WTC11 (cell line): Measurements from ENCODE around the gene ENC1. TPM values are rescaled to one million over a fixed set of nuclear protein-coding genes. Genes with fewer than 3 reads are reported as not detected.

Experiments
- ATAC-seq: fragments of 200-7000 bp; cut with Tn5 transposase; 2 replicates; pipeline ENCODE4 v1.10.0; 2021; ENCODE audit warnings: mild to moderate bottlenecking, moderate library complexity
- CTCF ChIA-PET: fragments of 300-600 bp; sonication (Branson Sonifier 250); formaldehyde crosslinking; loops from one replicate; lab custom pipeline; 2021; ENCODE audit warnings: antibody characterized with exemption; lab: Charles Lee
- POLR2A ChIA-PET: fragments of 350-600 bp; sonication (Branson Sonifier 250); formaldehyde crosslinking; loops from one replicate; lab custom pipeline; 2021; ENCODE audit warnings: antibody characterized with exemption; lab: Charles Lee
- DNase-seq: peaks from one replicate; pipeline ENCODE4 v3.0.0; 2021; ENCODE audit warnings: low spot score
- H3K27ac Mint-ChIP-seq: 2 replicates; pipeline ENCODE4 v1.8.0; 2021; ENCODE audit warnings: mixed read lengths
- H3K27me3 Mint-ChIP-seq: 2 replicates; pipeline ENCODE4 v1.8.0; 2021; ENCODE audit warnings: low read depth, mild to moderate bottlenecking, moderate library complexity, mixed read lengths
- H3K36me3 Mint-ChIP-seq: 2 replicates; pipeline ENCODE4 v1.8.0; 2021; ENCODE audit warnings: mixed read lengths
- H3K4me1 Mint-ChIP-seq: 2 replicates; pipeline ENCODE4 v1.8.0; 2022; ENCODE audit warnings: mixed read lengths
- H3K4me3 Mint-ChIP-seq: 2 replicates; pipeline ENCODE4 v1.8.0; 2021; ENCODE audit warnings: mild to moderate bottlenecking, moderate library complexity, mixed read lengths
- H3K9me3 Mint-ChIP-seq: 2 replicates; pipeline ENCODE4 v1.8.0; 2021; ENCODE audit warnings: mixed read lengths
- AR ChIP-seq: fragments of 250-450 bp; sonication (Bioruptor Pico); IDR thresholded peaks from 2 replicates; pipeline ENCODE4 v1.9.0; 2021; ENCODE audit warnings: mild to moderate bottlenecking
- CBFB ChIP-seq: sonication (generic); formaldehyde crosslinking; IDR thresholded peaks from 2 replicates; pipeline ENCODE4 v1.8.1; 2022; ENCODE audit warnings: mild to moderate bottlenecking, low read depth, missing genetic modification reagents
- CREB1 ChIP-seq: sonication (generic); formaldehyde crosslinking; IDR thresholded peaks from 2 replicates; pipeline ENCODE4 v1.8.0; 2023; ENCODE audit warnings: mild to moderate bottlenecking, missing genetic modification reagents
- FOXP1 ChIP-seq: sonication (generic); formaldehyde crosslinking; IDR thresholded peaks from 2 replicates; pipeline ENCODE4 v1.8.0; 2022; ENCODE audit warnings: missing genetic modification reagents, mild to moderate bottlenecking, moderate library complexity, borderline replicate concordance
- NR2C2 ChIP-seq: sonication (generic); formaldehyde crosslinking; IDR thresholded peaks from 2 replicates; pipeline ENCODE4 v1.8.0; 2022; ENCODE audit warnings: mild to moderate bottlenecking, missing genetic modification reagents
- SMAD4 ChIP-seq: sonication (generic); formaldehyde crosslinking; IDR thresholded peaks from 2 replicates; pipeline ENCODE4 v1.8.0; 2022; ENCODE audit warnings: mild to moderate bottlenecking, missing genetic modification reagents
- USF2 ChIP-seq: sonication (generic); formaldehyde crosslinking; IDR thresholded peaks from 2 replicates; pipeline ENCODE4 v1.8.1; 2023; ENCODE audit warnings: mild to moderate bottlenecking, missing genetic modification reagents, moderate library complexity
- ZNF317 ChIP-seq: sonication (generic); formaldehyde crosslinking; IDR thresholded peaks from 2 replicates; pipeline ENCODE4 v1.8.1; 2023; ENCODE audit warnings: low read depth, mild to moderate bottlenecking, moderate library complexity, missing genetic modification reagents, borderline replicate concordance
- total RNA-seq: library from RNA; stranded (reverse); gene quantifications from 3 replicates; pipeline ENCODE4 v1.2.3, GENCODE V29; 2021
- TF ChIP-seq, protein P1 (sequence below): sonication (generic); formaldehyde crosslinking; IDR thresholded peaks from 2 replicates; pipeline ENCODE4 v1.8.1; 2023; ENCODE audit warnings: mild to moderate bottlenecking, missing genetic modification reagents

The ENC1 gene
- total RNA-seq, 1 experiment from 2014 or later = 18.3 TPM

- ChIA-PET CTCF (no interaction called here), POLR2A (no interaction called here)
- no peaks in the 10 kb centered on the region for H3K36me3 Mint-ChIP-seq
- no peaks in the 10 kb centered on the region for H3K9me3 Mint-ChIP-seq
- DNase-seq (no peak), ATAC-seq (no peak)
- peaks cover 5% of the 10 kb centered on the region for H3K4me1 Mint-ChIP-seq
- no peak overlapping the region for H3K4me3 Mint-ChIP-seq
- H3K27ac Mint-ChIP-seq = no peak overlapping the region
- no peaks in the 10 kb centered on the region for H3K27me3 Mint-ChIP-seq
- TF ChIP-seq NR2C2 (CRISPR knock-in tag) (no peak), FOXP1 (CRISPR knock-in tag) (no peak), USF2 (CRISPR knock-in tag) (no peak)
These were observed 61.3 kb downstream of the ENC1 start for GRCh38 chr5:74579215-74579614.

GRCh38 chr5:74578356-74579044 lies 62.0 kb downstream of the ENC1 start:
- no peak for ATAC-seq
- Mint-ChIP-seq H3K9me3 (no peaks in the 10 kb centered on the region), H3K4me3 (no peak overlapping the region), H3K36me3 (no peaks in the 10 kb centered on the region), H3K4me1 (peaks cover 5% of the 10 kb centered on the region)
- no peak for DNase-seq
- TF ChIP-seq AR (CRISPR knock-in tag) (no peak), SMAD4 (CRISPR knock-in tag) (no peak), CREB1 (CRISPR knock-in tag) (no peak), ZNF317 (no peak), CBFB (CRISPR knock-in tag) (no peak)
- TF ChIP-seq, protein P1, sequence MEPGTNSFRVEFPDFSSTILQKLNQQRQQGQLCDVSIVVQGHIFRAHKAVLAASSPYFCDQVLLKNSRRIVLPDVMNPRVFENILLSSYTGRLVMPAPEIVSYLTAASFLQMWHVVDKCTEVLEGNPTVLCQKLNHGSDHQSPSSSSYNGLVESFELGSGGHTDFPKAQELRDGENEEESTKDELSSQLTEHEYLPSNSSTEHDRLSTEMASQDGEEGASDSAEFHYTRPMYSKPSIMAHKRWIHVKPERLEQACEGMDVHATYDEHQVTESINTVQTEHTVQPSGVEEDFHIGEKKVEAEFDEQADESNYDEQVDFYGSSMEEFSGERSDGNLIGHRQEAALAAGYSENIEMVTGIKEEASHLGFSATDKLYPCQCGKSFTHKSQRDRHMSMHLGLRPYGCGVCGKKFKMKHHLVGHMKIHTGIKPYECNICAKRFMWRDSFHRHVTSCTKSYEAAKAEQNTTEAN = no peak
- TF ChIP-seq, all 79 proteins: peak for 0
- Mint-ChIP-seq H3K27me3 (no peaks in the 10 kb centered on the region), H3K27ac (no peak overlapping the region)
- POLR2A ChIA-PET = no interaction called here
- CTCF ChIA-PET = no interaction called here

Other genes starting within 250 kb of the ENC1 start
- 60.9 to 67.3 TPM (median 63.8 TPM) in 3 replicates for gene HEXB, start 44.5 kb upstream of the ENC1 start, total RNA-seq
- 27.8 to 31.6 TPM (median 29.2 TPM) in 3 replicates for gene GFM2, start 126.4 kb upstream of the ENC1 start, total RNA-seq
- gene NSA2, start 126.5 kb upstream of the ENC1 start, total RNA-seq = 65.5 to 75.6 TPM (median 68.8 TPM) in 3 replicates
- gene FAM169A, start 225.7 kb upstream of the ENC1 start, total RNA-seq = 59.1 to 69.1 TPM (median 61.1 TPM) in 3 replicates